H1 (cell line): ENCODE measurements around the gene TNS1. TPM values are rescaled to one million over a fixed set of nuclear protein-coding genes. Genes with fewer than 3 reads are reported as not detected.
A peak's percentile ranks its signal among the peaks of the same experiment; 100 is the strongest.

Source experiments
- CHD7 ChIP-seq: fragments of 300-600 bp; sonication (generic); IDR thresholded peaks from 2 replicates; pipeline ENCODE4 v1.7.1; 2012; ENCODE audit warnings: low read length, moderate library complexity, mild to moderate bottlenecking, inconsistent platforms; ENCODE audit not compliant: insufficient replicate concordance
- CTBP2 ChIP-seq: IDR thresholded peaks from 2 replicates; pipeline ENCODE4 v1.7.0; 2011; ENCODE audit warnings: borderline replicate concordance, mild to moderate bottlenecking, moderate library complexity, mixed read lengths, low read length; ENCODE audit not compliant: insufficient read depth, insufficient read length
- EGR1 ChIP-seq: IDR thresholded peaks from 2 replicates; pipeline ENCODE4 v1.6.1; 2011; ENCODE audit warnings: low read depth, low read length, borderline replicate concordance
- JUND ChIP-seq: IDR thresholded peaks from 2 replicates; pipeline ENCODE4 v1.6.1; 2011; ENCODE audit warnings: mild to moderate bottlenecking, improper control_type of control experiment, low read length
- KDM1A ChIP-seq: fragments of 200-600, 300-600 bp; sonication (generic); IDR thresholded peaks from 2 replicates; pipeline ENCODE4 v1.7.1; 2016; ENCODE audit warnings: mild to moderate bottlenecking, low read length, borderline replicate concordance
- KDM4A ChIP-seq: IDR thresholded peaks from one replicate; pipeline ENCODE4 v1.7.1; 2012; ENCODE audit warnings: low read depth, mild to moderate bottlenecking, moderate library complexity, low read length, inconsistent platforms; ENCODE audit not compliant: severe bottlenecking
- SAP30 ChIP-seq: fragments of 300-600 bp; sonication (generic); IDR thresholded peaks from 2 replicates; pipeline ENCODE4 v1.7.1; 2012; ENCODE audit warnings: low read length, moderate library complexity, mild to moderate bottlenecking, inconsistent platforms; ENCODE audit not compliant: insufficient read depth, insufficient replicate concordance
- SP4 ChIP-seq: IDR thresholded peaks from 2 replicates; pipeline ENCODE4 v1.6.1; 2012; ENCODE audit warnings: low read length, inconsistent platforms
- SUZ12 ChIP-seq: fragments of 200-600 bp; sonication (generic); IDR thresholded peaks from 2 replicates; pipeline ENCODE4 v1.6.1; 2012; ENCODE audit warnings: mild to moderate bottlenecking, inconsistent platforms, low read length, moderate library complexity, mixed read lengths
- ZNF274 ChIP-seq: IDR thresholded peaks from 2 replicates; pipeline ENCODE4 v1.7.0; 2012; ENCODE audit warnings: low read length, borderline replicate concordance; ENCODE audit errors: extremely low read depth
- polyA plus RNA-seq, 7 experiments: library from polyadenylated mRNA; depleted of rRNA in 3 of 7; stranded (reverse) in 5 of 7; unstranded in 2 of 7; fragments of >200 nt in 5 of 7; fragments of 200-250 nt in 2 of 7; gene quantifications; 1 replicate in 5 of 7; 2 replicates in 1 of 7; 4 replicates in 1 of 7; pipeline versions ENCODE4 v1.2.1 to v1.2.3, GENCODE V29; 2011 to 2013; ENCODE audit warnings: missing spikeins in 2 of 7, mixed read lengths in 2 of 7
- total RNA-seq: library from RNA; stranded (reverse); fragmentation: NEBNext Ultra II Directional; extraction: Animal tissue kit (Norgen Biotek cat#: 25700); gene quantifications from 2 replicates; pipeline ENCODE4 v1.2.1, GENCODE V29; 2021

The TNS1 gene
- total and polyA plus RNA-seq, 2 of the 8 experiments (the other 6 are each of a cell fraction or from before 2014, with no cell fraction given), result 1.5 to 5.1 TPM

DNA sequence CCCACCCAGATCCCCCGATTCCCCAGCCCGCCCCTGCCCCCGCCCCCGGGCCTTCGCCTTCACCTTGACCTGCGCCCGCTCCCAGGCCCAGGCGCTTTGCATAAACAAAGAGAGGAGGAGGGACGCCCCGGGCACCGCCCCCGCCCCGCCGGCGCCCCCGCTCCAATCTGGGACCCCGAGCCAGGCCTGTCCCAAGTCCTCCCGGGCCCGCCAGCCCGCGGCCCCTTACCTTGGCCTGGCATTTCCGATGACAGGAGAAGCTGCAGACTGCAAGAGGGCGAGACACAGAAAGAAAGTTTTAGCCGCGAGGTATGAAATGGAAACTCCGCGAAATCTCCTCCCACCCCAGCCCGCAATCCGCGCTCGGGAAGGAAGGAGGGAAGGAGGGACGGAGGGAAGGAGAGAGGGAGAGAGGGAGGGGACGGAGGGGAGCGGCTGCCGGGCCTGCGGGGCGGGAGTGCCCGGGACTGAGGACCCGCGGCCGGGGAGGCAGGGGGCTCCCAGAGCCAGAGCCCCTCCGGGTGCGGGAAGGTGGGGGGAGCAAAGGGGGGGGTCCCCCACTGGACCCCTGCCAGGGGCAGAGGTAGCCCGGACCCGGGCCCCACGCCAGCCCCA is 24.2 kb downstream of the TNS1 start (continued):
- TF ChIP-seq CHD7 (no peak), KDM1A (no peak), ZNF274 (no peak), SP4 (no peak), SUZ12 (no peak; the same call in 1 of the 2 replicates), CTBP2 (peak; percentile 83), JUND (no peak), SAP30 (no peak), EGR1 (peak; percentile 64; the same call in 1 of the 2 replicates), KDM4A (peak; percentile 43)
